ENCODE results near the gene GSE1. TPM values are rescaled to one million over a fixed set of nuclear protein-coding genes. Genes with fewer than 3 reads are reported as not detected.

The GSE1 gene
- polyA plus RNA-seq, 3 donors from 2014 or later = 0.15 to 9.4 (median 2.9) TPM

- H3K9me3 Mint-ChIP-seq = no peaks in the 10 kb centered on the region
- peaks cover 0 to 12% (median 11%) of the 10 kb centered on the region in 3 donors for H3K27me3 Mint-ChIP-seq (ENCODE audit: low read depth in 3 of 3)
- H3K4me3 Mint-ChIP-seq = no peak overlapping the region
- DNase-seq = no peak
- peaks cover 0 to 5% (median 0%) of the 10 kb centered on the region in 3 donors for H3K36me3 Mint-ChIP-seq
- peaks cover 90 to 91% of the 10 kb centered on the region in 2 donors for H3K4me1 Mint-ChIP-seq
- H3K27ac Mint-ChIP-seq = peak overlapping the region in 5 of 6 donors; percentile 28 to 80 (median 58)
These were observed 33.9 kb upstream of the GSE1 start for GRCh38 chr16:85579191-85579590.

- no peak for DNase-seq
- Mint-ChIP-seq H3K27ac (peak overlapping the region; percentile 58 to 87 (median 82)), H3K4me1 (peaks cover 91 to 92% of the 10 kb centered on the region in 2 donors), H3K9me3 (no peaks in the 10 kb centered on the region), H3K27me3 (ENCODE audit: low read depth in 3 of 3) (peaks cover 0 to 11% (median 9%) of the 10 kb centered on the region in 3 donors), H3K36me3 (peaks cover 0 to 5% (median 0%) of the 10 kb centered on the region in 3 donors), H3K4me3 (peak overlapping the region in 4 of 5 donors; percentile 12 to 59 (median 28))
These were observed 33.1 kb upstream of the GSE1 start for GRCh38 chr16:85579923-85580580.

- Mint-ChIP-seq H3K4me3 (peak overlapping the region in 2 of 5 donors; percentile 10 to 57), H3K4me1 (peaks cover 91 to 93% of the 10 kb centered on the region in 2 donors), H3K27ac (peak overlapping the region; percentile 54 to 86 (median 73))
These were observed 32.4 kb upstream of the GSE1 start for GRCh38 chr16:85580684-85581083.

GRCh38 chr16:85582229-85582991, 30.7 kb upstream of the GSE1 start:
- Mint-ChIP-seq H3K9me3 (no peaks in the 10 kb centered on the region), H3K4me1 (peaks cover 86 to 87% of the 10 kb centered on the region in 2 donors), H3K27me3 (ENCODE audit: low read depth in 3 of 3) (peaks cover 0 to 10% (median 4%) of the 10 kb centered on the region in 3 donors), H3K27ac (peak overlapping the region; percentile 13 to 67 (median 48)), H3K4me3 (peak overlapping the region in 3 of 5 donors; percentile 27 to 48 (median 32)), H3K36me3 (peaks cover 0 to 5% (median 0%) of the 10 kb centered on the region in 3 donors)
- DNase-seq = no peak

More at GRCh38 chr16:85580684-85581083, 32.4 kb upstream of the GSE1 start:
- DNase-seq = no peak
- H3K36me3 Mint-ChIP-seq = peaks cover 0 to 5% (median 0%) of the 10 kb centered on the region in 3 donors
- no peaks in the 10 kb centered on the region for H3K9me3 Mint-ChIP-seq
- H3K27me3 Mint-ChIP-seq (ENCODE audit: low read depth in 3 of 3) = peaks cover 0 to 11% (median 4%) of the 10 kb centered on the region in 3 donors

GRCh38 chr16:85583491-85584181, 29.5 kb upstream of the GSE1 start:
- Mint-ChIP-seq H3K27me3 (ENCODE audit: low read depth in 3 of 3) (peaks cover 0 to 9% (median 4%) of the 10 kb centered on the region in 3 donors), H3K9me3 (no peaks in the 10 kb centered on the region), H3K36me3 (peaks cover 0 to 2% (median 0%) of the 10 kb centered on the region in 3 donors), H3K4me1 (peaks cover 78 to 80% of the 10 kb centered on the region in 2 donors), H3K27ac (peak overlapping the region; percentile 45 to 89 (median 78)), H3K4me3 (peak overlapping the region; percentile 2 to 65 (median 12))
- DNase-seq = peak in 1 of 3 donors; percentile 33

GRCh38 chr16:85584267-85584666, 28.9 kb upstream of the GSE1 start:
- Mint-ChIP-seq H3K9me3 (no peaks in the 10 kb centered on the region), H3K36me3 (no peaks in the 10 kb centered on the region), H3K27me3 (ENCODE audit: low read depth in 3 of 3) (peaks cover 0 to 9% (median 5%) of the 10 kb centered on the region in 3 donors), H3K4me1 (peaks cover 71 to 75% of the 10 kb centered on the region in 2 donors), H3K27ac (peak overlapping the region in 4 of 6 donors; percentile 45 to 87 (median 72)), H3K4me3 (peak overlapping the region in 2 of 5 donors; percentile 23 to 24)
- DNase-seq = no peak

- Mint-ChIP-seq H3K4me3 (no peak overlapping the region), H3K27ac (peak overlapping the region in 2 of 6 donors; percentile 53 to 69), H3K9me3 (no peaks in the 10 kb centered on the region), H3K4me1 (peaks cover 66 to 70% of the 10 kb centered on the region in 2 donors), H3K27me3 (ENCODE audit: low read depth in 3 of 3) (peaks cover 0 to 9% (median 5%) of the 10 kb centered on the region in 3 donors), H3K36me3 (no peaks in the 10 kb centered on the region)
- no peak for DNase-seq
These were observed 28.3 kb upstream of the GSE1 start for GRCh38 chr16:85584819-85585282.

GRCh38 chr16:85585711-85586110, 27.4 kb upstream of the GSE1 start:
- Mint-ChIP-seq H3K36me3 (no peaks in the 10 kb centered on the region), H3K27me3 (ENCODE audit: low read depth in 3 of 3) (peaks cover 0 to 8% (median 5%) of the 10 kb centered on the region in 3 donors), H3K9me3 (no peaks in the 10 kb centered on the region), H3K27ac (peak overlapping the region in 5 of 6 donors; percentile 30 to 87 (median 69)), H3K4me3 (peak overlapping the region in 3 of 5 donors; percentile 40 to 59 (median 59)), H3K4me1 (peaks cover 57 to 61% of the 10 kb centered on the region in 2 donors)
- DNase-seq = no peak

GRCh38 chr16:85586380-85587104, 26.6 kb upstream of the GSE1 start:
- Mint-ChIP-seq H3K27ac (peak overlapping the region in 1 of 6 donors; percentile 84), H3K27me3 (ENCODE audit: low read depth in 3 of 3) (peaks cover 0 to 5% (median 5%) of the 10 kb centered on the region in 3 donors), H3K36me3 (no peaks in the 10 kb centered on the region), H3K9me3 (no peaks in the 10 kb centered on the region), H3K4me1 (peaks cover 50 to 54% of the 10 kb centered on the region in 2 donors), H3K4me3 (no peak overlapping the region)
- DNase-seq = no peak

- Mint-ChIP-seq H3K27me3 (ENCODE audit: low read depth in 3 of 3) (peaks cover 0 to 5% (median 2%) of the 10 kb centered on the region in 3 donors), H3K9me3 (no peaks in the 10 kb centered on the region), H3K27ac (no peak overlapping the region), H3K4me3 (no peak overlapping the region), H3K4me1 (peaks cover 50 to 53% of the 10 kb centered on the region in 2 donors), H3K36me3 (no peaks in the 10 kb centered on the region)
- DNase-seq = no peak
These were observed 25.2 kb upstream of the GSE1 start for GRCh38 chr16:85587762-85588556.

- H3K4me1 Mint-ChIP-seq = peaks cover 47 to 48% of the 10 kb centered on the region in 2 donors
- H3K9me3 Mint-ChIP-seq = no peaks in the 10 kb centered on the region
These were observed 24.3 kb upstream of the GSE1 start for GRCh38 chr16:85588562-85589503.

More at GRCh38 chr16:85588562-85589503, 24.3 kb upstream of the GSE1 start:
- DNase-seq = no peak
- Mint-ChIP-seq H3K27me3 (ENCODE audit: low read depth in 3 of 3) (peaks cover 0 to 3% (median 1%) of the 10 kb centered on the region in 3 donors), H3K36me3 (no peaks in the 10 kb centered on the region), H3K4me3 (no peak overlapping the region), H3K27ac (no peak overlapping the region)
